DMS114 treated with DMSO at 0.1 percent for 48 hours (cell line): Measurements from ENCODE around the gene SUMO3.
"Not testable (repeated sequence)": the region's sequence is repeated elsewhere in the genome, so short reads cannot be mapped to it uniquely, and the experiment has no call there.

Experiments
- DNase-seq: peaks from one replicate; lab custom pipeline; 2025; ENCODE audit not compliant: unreplicated experiment; lab: John Stamatoyannopoulos, UW

SUMO3 gene

DNA sequence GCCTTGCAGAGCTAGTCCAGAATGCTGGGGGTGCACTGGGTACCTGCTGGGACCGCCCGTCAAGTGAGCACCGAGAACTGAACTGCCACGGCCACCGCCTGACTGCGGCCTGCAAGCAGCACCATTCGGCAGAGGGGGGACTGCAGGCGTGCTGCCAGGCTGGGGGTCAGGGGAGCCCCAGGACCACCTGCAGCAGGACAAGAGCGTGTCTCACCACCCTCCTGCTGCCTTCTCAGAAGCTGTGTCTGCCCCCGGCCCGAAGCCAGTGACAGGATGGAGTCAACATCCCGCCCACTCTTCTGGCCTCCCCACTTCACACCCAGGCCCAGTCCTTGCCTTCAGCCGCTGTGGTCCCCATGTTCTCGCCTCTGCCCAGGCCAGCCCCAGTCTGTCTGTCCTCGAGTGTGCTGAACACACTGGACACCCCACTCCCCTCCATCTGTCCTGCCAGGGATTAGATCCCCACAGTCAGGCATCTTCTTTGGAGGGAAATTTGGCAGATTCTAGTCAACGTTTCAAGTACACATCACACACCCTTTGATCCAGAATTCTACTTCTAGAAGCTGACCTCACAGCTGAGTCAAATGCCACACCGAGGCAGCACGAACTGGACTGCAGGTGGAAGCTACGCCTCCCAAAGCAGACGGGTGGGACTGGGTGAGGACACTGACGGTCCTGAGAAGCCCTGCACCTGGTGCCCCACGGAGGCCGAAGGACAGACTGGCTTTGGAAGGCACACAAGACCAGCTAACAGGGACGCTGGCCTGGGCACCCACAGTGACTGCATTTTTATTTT, 29.6 kb upstream of the SUMO3 start:
- no peak for DNase-seq

- DNase-seq: no peak
These were observed 28.8 kb upstream of the SUMO3 start for GRCh38 chr21:44846485-44847260.

- DNase-seq: no peak
These were observed 28.3 kb upstream of the SUMO3 start for GRCh38 chr21:44846224-44846484.

- no peak for DNase-seq
These were observed 27.8 kb upstream of the SUMO3 start for GRCh38 chr21:44845418-44846223.

- no peak for DNase-seq
These were observed 26.4 kb upstream of the SUMO3 start for GRCh38 chr21:44844256-44844655.

DNA sequence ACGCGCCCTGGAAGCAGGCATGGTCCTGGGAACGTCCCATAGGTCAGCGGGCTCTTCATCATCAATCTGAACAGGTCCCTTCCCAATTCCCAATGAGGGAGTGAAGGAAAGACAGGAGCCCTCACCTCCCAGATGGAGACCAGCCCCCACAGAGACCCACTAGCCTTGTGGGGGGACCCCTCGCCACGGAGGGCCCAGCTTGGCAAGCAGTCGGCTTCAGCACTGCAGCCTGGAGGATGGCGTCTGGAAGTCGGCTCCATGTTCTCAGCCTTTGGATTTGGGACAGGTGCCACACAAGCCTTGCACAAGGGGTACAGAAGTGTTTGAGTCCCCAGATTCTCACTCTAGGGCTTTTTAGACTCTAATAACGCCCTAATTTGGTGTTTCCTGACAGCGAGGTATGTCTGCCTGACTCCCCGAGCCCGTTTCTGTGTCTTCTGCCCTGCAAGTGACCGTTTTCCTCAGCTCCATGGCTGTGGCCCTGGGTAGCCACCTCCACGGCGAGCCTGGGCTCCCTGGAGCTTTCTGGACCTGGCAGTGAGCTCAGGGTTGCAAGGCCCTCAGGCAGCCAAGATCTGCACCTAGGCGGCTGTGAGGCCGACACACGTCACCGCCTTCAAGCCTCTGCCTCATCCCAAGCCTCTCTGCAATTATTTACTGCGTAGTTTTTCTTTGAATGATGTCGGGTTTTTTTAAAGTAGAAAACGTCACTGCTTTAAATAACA, 25.0 kb upstream of the SUMO3 start:
- DNase-seq: no peak

GRCh38 chr21:44842087-44842486, 24.2 kb upstream of the SUMO3 start:
- DNase-seq: no peak

- no peak for DNase-seq
These were observed 22.9 kb upstream of the SUMO3 start for GRCh38 chr21:44840771-44841170.

GRCh38 chr21:44838951-44839350, 21.1 kb upstream of the SUMO3 start:
- no peak for DNase-seq

DNA sequence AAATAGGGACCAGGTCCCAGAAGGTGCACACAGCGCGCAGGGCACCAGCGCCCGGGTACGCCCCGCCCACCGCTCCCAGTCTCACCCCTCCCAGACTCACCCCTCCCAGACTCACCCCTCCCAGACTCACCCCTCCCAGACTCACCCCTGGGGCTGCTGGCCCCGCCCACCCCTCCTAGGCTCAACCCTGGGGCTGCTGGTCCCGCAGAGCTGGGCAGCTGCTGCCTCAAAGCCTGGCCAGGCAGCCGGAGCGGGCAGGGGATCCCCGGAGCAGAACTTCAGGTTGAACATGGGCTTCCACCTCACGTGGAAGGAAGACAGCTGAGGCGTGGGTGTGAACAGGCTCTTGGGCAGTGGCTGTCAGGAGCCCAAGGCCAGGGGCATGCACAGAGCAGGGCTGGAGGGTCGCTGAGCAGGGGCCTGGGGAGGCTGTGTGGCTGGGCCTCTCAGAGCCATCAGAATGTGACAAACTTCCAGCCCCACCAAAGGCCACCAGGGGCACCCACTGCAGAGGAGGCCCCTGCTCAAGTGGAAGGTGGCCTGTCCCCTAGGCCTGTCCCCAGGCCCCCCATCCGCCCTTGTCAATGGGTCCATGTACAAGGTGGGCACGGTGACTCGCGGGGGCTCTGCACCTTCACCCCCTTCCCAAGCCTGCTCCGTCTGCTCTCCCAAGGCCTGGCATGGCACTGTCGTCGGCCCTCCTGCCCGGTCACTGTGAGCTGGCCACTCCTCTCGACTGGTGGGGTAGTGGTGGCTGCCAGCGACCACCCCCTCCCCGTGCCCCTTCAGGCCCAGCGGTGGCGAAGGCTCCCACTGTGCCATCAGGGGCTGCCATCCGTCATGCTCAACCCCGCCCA, 20.4 kb upstream of the SUMO3 start:
- DNase-seq: no peak

DNA sequence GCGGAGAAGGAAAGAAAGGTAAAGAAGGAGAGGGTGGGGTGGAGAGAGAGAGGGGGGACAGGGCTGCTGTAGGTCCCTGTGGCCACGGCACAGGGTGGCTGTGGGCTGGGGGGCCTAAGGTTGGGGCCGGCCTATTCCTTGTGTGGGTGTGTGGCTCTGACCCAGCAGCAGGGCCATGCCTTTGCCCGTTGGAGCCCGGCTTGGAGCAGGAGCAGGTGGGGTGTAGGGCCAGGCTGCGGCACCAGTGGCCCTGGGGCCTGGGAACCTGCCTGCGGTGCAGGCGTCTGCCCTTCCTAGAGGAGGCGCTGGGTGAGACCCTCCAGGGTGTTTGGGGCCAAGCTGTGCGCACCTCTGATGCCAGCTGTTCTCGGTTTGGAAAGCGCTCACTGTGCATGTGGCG, 19.7 kb upstream of the SUMO3 start:
- no peak for DNase-seq

GRCh38 chr21:44836666-44837471, 19.0 kb upstream of the SUMO3 start:
- DNase-seq: no peak

DNA sequence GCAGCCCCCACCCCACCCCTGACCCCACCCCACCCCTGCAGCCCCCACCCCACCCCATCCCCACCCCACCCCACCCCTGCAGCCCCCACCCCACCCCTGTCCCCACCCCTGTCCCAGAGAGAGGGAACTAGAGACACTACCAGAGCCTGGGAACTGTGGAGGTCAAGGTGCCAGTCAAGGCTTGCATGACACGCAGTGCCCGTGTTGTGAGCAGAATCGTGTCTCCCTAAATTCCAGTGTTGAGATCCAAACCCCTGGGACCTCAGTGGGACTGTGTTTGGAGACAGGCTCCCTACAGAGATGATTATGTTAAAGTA, 18.4 kb upstream of the SUMO3 start:
- DNase-seq: no peak

GRCh38 chr21:44835647-44835973, 17.7 kb upstream of the SUMO3 start:
- DNase-seq: no peak

DNA sequence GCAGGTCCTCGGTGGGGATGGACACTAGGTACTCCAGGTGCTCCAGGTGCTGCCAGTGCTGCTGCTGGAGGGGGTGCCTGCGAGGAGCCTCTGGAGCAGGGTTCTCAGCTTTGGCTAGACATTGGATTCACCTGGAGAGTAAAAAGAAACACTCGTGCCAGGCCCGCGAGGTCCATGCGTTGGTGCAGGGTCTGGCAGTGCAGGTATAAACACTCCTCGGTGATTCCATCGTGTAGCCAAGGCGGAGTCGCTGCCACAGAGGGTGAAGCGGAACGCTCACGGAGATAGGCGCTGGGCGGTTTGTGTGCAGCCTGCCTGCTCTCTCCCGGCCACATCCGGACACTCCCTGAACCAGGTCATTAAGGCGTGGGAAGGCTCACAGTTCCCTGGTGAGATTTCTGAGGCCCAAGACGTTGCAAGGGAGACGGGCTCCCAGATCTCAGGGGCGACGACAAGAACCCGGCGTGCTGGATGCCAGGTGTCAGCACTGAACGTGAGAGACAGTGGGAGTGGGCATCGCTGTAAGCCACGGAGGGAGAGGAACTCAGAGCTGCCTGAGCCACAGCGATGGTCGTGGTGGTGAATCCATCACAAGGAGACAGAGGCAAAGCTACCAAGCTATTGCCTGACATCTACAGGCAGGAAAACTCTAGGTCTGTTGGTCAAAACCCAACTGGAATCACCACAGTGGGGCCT, 17.2 kb upstream of the SUMO3 start:
- DNase-seq: no peak

- no peak for DNase-seq
These were observed 16.5 kb upstream of the SUMO3 start for GRCh38 chr21:44834231-44834950.

DNA sequence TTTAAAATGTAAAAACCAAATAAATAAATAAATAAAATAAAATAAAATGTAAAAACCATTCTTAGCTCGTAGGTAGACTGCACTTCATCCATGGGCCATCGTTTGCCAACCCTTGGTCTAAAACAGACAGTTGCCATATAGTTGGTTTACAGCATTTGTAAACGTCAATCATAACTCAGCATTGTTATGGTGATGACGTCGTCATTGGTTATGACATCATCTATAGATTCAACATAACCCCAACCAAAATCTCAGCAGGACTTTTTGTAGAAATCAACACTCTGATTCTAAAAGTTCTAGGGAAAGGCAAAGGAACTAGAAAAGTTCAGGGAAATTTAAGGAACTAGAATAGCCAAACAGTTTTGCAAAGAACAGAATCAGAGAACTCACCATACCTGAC, 15.8 kb upstream of the SUMO3 start:
- DNase-seq: no peak

DNA sequence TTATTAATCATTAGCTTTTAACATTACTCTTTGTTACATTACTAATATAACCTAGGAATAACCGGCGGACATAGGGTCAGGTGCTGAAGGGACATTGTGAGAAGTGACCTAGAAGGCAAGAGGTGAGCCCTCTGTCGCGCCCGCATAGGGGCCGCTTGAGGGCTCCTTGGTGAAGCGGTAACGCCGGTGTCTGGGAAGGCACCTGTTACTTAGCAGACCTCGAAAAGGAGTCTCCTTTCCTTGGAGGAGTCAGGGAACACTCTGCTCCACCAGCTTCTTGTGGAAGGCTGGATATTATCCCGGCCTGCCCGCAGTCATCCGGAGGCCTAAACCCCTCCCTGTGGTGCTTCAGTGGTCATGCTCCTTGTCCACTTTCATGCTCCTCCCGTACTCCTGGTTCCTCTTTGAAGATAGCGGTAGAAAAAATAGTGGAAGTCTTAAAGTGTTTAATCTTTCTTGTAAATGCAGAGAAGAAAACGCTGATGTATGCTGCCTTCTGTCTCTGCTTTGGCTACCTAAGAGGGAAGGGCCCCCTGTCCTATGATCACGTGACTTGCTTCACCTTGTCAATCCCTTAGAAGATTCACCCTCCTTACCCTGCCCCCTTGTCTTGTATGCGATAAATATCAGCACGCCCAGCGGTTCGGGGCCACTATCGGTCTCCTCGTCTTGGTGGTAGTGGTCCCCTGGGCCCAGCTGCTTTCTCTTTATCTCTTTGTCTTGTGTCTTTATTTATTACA, 14.8 kb upstream of the SUMO3 start:
- not testable (repeated sequence) for DNase-seq
